Measurements from ENCODE around the gene EDDM13. TPM values are rescaled to one million over a fixed set of nuclear protein-coding genes. Genes with fewer than 3 reads are reported as not detected.

The EDDM13 gene
- total and polyA plus RNA-seq, 2 donors (not counting 3 experiments of a cell fraction or from before 2014, with no cell fraction given), result 0.51 TPM; not detected in 1

DNA sequence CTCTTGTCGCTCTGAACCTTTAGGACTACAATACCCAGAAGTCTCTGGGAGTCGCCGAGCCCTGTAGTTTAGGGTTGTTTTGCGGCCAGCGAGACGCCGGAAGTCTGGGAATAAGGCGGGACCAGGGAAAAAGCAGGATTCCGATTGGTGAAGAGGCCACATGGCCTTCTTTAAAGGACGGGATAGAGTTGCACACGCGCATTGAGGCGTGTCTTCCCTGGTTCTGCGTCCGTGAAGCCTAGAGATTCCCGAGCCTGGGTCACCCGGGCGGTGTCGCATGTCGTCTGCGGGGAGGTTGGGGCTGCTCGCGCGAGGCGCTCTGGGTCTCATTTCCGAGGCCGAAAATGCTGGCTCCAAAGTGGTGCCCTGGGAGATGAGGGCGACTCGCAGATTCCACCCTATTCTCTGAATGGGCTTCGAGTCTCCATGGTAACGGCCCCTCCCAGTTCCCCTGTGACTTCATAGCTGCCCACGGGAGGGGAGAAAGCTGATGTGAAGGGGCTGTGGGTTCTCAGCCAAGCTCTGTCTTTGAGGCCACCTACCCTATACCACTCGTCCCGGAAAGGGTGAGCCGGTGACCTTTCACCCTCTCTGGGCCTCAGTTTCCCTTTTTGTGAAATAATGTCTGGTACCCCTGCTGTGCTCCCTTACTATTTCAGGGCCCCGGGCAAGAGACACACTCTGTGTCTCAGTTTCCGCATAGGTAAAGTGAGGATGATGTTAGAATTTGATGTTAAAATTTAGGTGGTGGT, 42.7 kb downstream of the EDDM13 start:
- H3K36me3 ChIP-seq (ENCODE audit: control insufficient read depth in 2 of 2, extremely low read depth in 1 of 2, insufficient read depth in 2 of 2, low read length in 2 of 2), result no peaks in the 10 kb centered on the region
- no peaks in the 10 kb centered on the region for H3K9me1 ChIP-seq (replicated peaks; ENCODE audit: control insufficient read depth, extremely low read depth, insufficient read depth, low read length)
- H3K4me2 ChIP-seq (ENCODE audit: insufficient read depth, low read length), result peak overlapping the region; percentile 61
- DNase-seq (ENCODE audit: low read depth, low spot score), result peak; percentile 99
- no peaks in the 10 kb centered on the region for H4K20me1 ChIP-seq (replicated peaks; ENCODE audit: control insufficient read depth, extremely low read depth, insufficient read depth, low read length)
- H3K9ac ChIP-seq (replicated peaks; ENCODE audit: extremely low read depth, insufficient read depth, low read length), result peak overlapping the region; percentile 99
- H3K79me2 ChIP-seq (ENCODE audit: control insufficient read depth, insufficient read depth, low read length), result no peaks in the 10 kb centered on the region
- H3K27me3 ChIP-seq (ENCODE audit: control insufficient read depth in 2 of 2, insufficient read depth in 2 of 2, low read length in 2 of 2), result no peaks in the 10 kb centered on the region
- H3K4me3 ChIP-seq (replicated peaks in 1 of 3; ENCODE audit: insufficient read depth in 1 of 3, low read depth in 1 of 3, low read length in 3 of 3), result peak overlapping the region; percentile 66 to 89 (median 76)
- ChIA-PET CTCF (interaction anchor here (0.6 to 3.5 kb wide), 8 partner anchors 10 to 249 kb away, joined by 3 to 54 read pairs (median 4); no protein-coding TSS in a partner anchor), POLR2A (interaction anchor here (0.6 kb wide), 2 partner anchors 16 to 148 kb away, joined by 4 to 6 read pairs; no protein-coding TSS in a partner anchor)
- TSS peak; percentile 74 for BruUV-seq (replicated peaks)
- no peaks in the 10 kb centered on the region for H3K9me3 ChIP-seq (replicated peaks; ENCODE audit: control insufficient read depth, insufficient read depth, low read length)
- peak; percentile 57 for TF ChIP-seq POLR2AphosphoS5 (IDR thresholded peaks at IDR 0.05; ENCODE audit: insufficient read depth, low read depth, low read length)
- TF ChIP-seq POLR2A (IDR thresholded peaks at IDR 0.05; ENCODE audit: low read depth, low read length), result peak; percentile 62
- TF ChIP-seq EZH2 (IDR thresholded peaks at IDR 0.05; ENCODE audit: borderline replicate concordance, low read depth, low read length, severe bottlenecking), result no peak
- TF ChIP-seq, protein P1, sequence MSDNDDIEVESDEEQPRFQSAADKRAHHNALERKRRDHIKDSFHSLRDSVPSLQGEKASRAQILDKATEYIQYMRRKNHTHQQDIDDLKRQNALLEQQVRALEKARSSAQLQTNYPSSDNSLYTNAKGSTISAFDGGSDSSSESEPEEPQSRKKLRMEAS (IDR thresholded peaks at IDR 0.05; ENCODE audit: insufficient read depth, insufficient read length), result peak; percentile 87
- no peak for TF ChIP-seq JUN (IDR thresholded peaks at IDR 0.05; ENCODE audit: borderline replicate concordance, insufficient read depth, insufficient read length, low read depth)
- peak overlapping the region; percentile 97 for H2AFZ ChIP-seq (ENCODE audit: low read depth, low read length)
- peak overlapping the region; percentile 98 for H3K27ac ChIP-seq (ENCODE audit: insufficient read depth, low read depth, low read length)
- dilution Hi-C loops (cut with MboI; ENCODE audit: extremely low pct_ligation_motif_present, low sequenced_read_pairs), result no loop called here
- peak; percentile 99 for FAIRE-seq
- intact Hi-C loops (cut with micrococcal nuclease), result loop anchor here (1.0 to 2.0 kb wide), 4 partner anchors 42 to 248 kb away; partner anchors contain the start of gene EDDM13
- H3K4me1 ChIP-seq (ENCODE audit: control insufficient read depth, extremely low read depth, insufficient read depth, low read length), result peaks cover 12% of the 10 kb centered on the region

DNA sequence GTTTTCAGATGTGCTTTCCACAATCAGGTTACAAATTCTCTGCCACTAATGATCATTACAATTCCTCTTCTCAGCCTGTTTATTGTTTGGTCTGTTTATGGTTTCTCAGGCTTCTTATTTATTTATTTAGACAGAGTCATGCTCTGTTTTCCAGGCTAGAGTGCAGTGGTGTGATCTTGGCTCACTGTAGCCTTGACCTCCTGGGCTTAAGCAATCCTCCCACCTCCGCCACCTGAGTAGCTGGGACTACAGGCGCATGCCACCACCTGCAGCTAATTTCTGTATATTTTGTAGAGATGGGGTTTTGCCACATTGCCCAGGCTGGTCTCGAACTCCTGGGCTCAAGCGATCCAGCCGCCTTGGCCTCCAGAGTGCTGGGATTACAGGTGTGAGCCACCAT, 44.2 kb downstream of the EDDM13 start:
- H3K4me1 ChIP-seq (ENCODE audit: control insufficient read depth, extremely low read depth, insufficient read depth, low read length), result peaks cover 12% of the 10 kb centered on the region
- no TSS peak for BruUV-seq (replicated peaks)
- H2AFZ ChIP-seq (ENCODE audit: low read depth, low read length), result no peak overlapping the region
- H3K9me1 ChIP-seq (replicated peaks; ENCODE audit: control insufficient read depth, extremely low read depth, insufficient read depth, low read length), result no peaks in the 10 kb centered on the region
- no peak overlapping the region for H3K4me3 ChIP-seq (replicated peaks in 1 of 3; ENCODE audit: insufficient read depth in 1 of 3, low read depth in 1 of 3, low read length in 3 of 3)
- no peak for FAIRE-seq
- H3K79me2 ChIP-seq (ENCODE audit: control insufficient read depth, insufficient read depth, low read length), result no peaks in the 10 kb centered on the region
- dilution Hi-C loops (cut with MboI; ENCODE audit: extremely low pct_ligation_motif_present, low sequenced_read_pairs) (no loop called here), intact Hi-C loops (cut with micrococcal nuclease) (no loop called here)
- no peak overlapping the region for H3K4me2 ChIP-seq (ENCODE audit: insufficient read depth, low read length)
- TF ChIP-seq POLR2AphosphoS5 (IDR thresholded peaks at IDR 0.05; ENCODE audit: insufficient read depth, low read depth, low read length), result no peak
- TF ChIP-seq POLR2A (IDR thresholded peaks at IDR 0.05; ENCODE audit: low read depth, low read length), result no peak
- TF ChIP-seq, protein P2, sequence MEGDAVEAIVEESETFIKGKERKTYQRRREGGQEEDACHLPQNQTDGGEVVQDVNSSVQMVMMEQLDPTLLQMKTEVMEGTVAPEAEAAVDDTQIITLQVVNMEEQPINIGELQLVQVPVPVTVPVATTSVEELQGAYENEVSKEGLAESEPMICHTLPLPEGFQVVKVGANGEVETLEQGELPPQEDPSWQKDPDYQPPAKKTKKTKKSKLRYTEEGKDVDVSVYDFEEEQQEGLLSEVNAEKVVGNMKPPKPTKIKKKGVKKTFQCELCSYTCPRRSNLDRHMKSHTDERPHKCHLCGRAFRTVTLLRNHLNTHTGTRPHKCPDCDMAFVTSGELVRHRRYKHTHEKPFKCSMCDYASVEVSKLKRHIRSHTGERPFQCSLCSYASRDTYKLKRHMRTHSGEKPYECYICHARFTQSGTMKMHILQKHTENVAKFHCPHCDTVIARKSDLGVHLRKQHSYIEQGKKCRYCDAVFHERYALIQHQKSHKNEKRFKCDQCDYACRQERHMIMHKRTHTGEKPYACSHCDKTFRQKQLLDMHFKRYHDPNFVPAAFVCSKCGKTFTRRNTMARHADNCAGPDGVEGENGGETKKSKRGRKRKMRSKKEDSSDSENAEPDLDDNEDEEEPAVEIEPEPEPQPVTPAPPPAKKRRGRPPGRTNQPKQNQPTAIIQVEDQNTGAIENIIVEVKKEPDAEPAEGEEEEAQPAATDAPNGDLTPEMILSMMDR (IDR thresholded peaks at IDR 0.05; ENCODE audit: extremely low read depth in 1 of 2, insufficient read depth in 1 of 2, low read depth in 1 of 2, low read length in 2 of 2), result no peak
- TF ChIP-seq, protein P1 (IDR thresholded peaks at IDR 0.05; ENCODE audit: insufficient read depth, insufficient read length), result no peak
- no peak for TF ChIP-seq EZH2 (IDR thresholded peaks at IDR 0.05; ENCODE audit: borderline replicate concordance, low read depth, low read length, severe bottlenecking)
- no peak for TF ChIP-seq JUN (IDR thresholded peaks at IDR 0.05; ENCODE audit: borderline replicate concordance, insufficient read depth, insufficient read length, low read depth)
- no peak for TF ChIP-seq FOS (IDR thresholded peaks at IDR 0.05; ENCODE audit: borderline replicate concordance, insufficient read depth, low read length)
- no peak for TF ChIP-seq GATA2 (IDR thresholded peaks at IDR 0.05; ENCODE audit: insufficient read depth, insufficient read length, low read depth, low read length)
- TF ChIP-seq MYC (IDR thresholded peaks at IDR 0.05; ENCODE audit: low read depth, low read length), result no peak
- no peaks in the 10 kb centered on the region for H3K9me3 ChIP-seq (replicated peaks; ENCODE audit: control insufficient read depth, insufficient read depth, low read length)
- CTCF ChIA-PET, result interaction anchor here (0.6 kb wide), 1 partner anchor 17 kb away, joined by 3 read pairs; no protein-coding TSS in a partner anchor
- H3K27ac ChIP-seq (ENCODE audit: insufficient read depth, low read depth, low read length), result no peak overlapping the region
- DNase-seq (ENCODE audit: low read depth, low spot score), result no peak
- POLR2A ChIA-PET, result no interaction called here
- H3K9ac ChIP-seq (replicated peaks; ENCODE audit: extremely low read depth, insufficient read depth, low read length), result no peak overlapping the region
- H3K36me3 ChIP-seq (ENCODE audit: control insufficient read depth in 2 of 2, extremely low read depth in 1 of 2, insufficient read depth in 2 of 2, low read length in 2 of 2), result no peaks in the 10 kb centered on the region
- no peaks in the 10 kb centered on the region for H3K27me3 ChIP-seq (ENCODE audit: control insufficient read depth in 2 of 2, insufficient read depth in 2 of 2, low read length in 2 of 2)
- H4K20me1 ChIP-seq (replicated peaks; ENCODE audit: control insufficient read depth, extremely low read depth, insufficient read depth, low read length), result no peaks in the 10 kb centered on the region
